Right lobe of liver (tissue), 4 donors: ENCODE results near the gene LRMDA.

Experiments
- CTCF ChIP-seq, 4 donors: fragments of 200-600 bp in 3 of 4; fragments of 450-650 bp in 1 of 4; IDR thresholded peaks; one replicate each; pipeline versions ENCODE4 v1.5.1 to v1.8.0; 2016 to 2022; ENCODE audit warnings: antibody characterized with exemption in 4 of 4, mild to moderate bottlenecking in 2 of 4
- POLR2A ChIP-seq: fragments of 450-650 bp; IDR thresholded peaks from one replicate; pipeline ENCODE4 v1.6.1; 2017; ENCODE audit warnings: antibody characterized with exemption, mild to moderate bottlenecking
- donor health status: DM: no; HTN: no; CAD: no.
- donor health status: DM: no; HTN: no; CAD: no.
- donor health status: DM: no; HTN: yes; CAD: no.

DNA sequence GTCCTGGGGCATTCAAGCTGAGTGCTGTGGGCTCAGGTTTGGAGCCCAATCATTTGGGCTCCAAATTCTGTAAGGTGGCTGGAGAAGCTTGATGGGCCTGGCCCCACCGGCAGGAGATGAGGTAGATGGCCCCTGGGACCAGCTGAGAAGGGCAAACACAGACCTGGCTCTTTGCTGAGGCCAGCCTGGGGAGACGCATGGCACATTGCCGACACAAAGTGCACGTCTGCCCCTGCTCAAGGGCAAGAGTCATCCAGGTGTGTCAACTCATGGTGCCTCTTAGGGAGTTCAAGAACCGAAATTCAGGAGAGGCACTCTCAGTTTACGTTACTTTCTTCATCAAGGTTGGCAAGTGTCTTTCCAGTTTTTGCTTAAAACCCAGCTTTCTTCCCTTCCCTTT lies 227.5 kb downstream of the LRMDA start:
- no peak for TF ChIP-seq CTCF (IDR thresholded peaks at IDR 0.05)
- no peak for TF ChIP-seq POLR2A
